ENCODE data around the gene ADAM10. TPM values are rescaled to one million over a fixed set of nuclear protein-coding genes. Genes with fewer than 3 reads are reported as not detected.

ADAM10 gene
- total and polyA plus RNA-seq, 2 of the 8 experiments (the other 6 are each of a cell fraction or from before 2014, with no cell fraction given) = 46.5 to 163 TPM

DNA sequence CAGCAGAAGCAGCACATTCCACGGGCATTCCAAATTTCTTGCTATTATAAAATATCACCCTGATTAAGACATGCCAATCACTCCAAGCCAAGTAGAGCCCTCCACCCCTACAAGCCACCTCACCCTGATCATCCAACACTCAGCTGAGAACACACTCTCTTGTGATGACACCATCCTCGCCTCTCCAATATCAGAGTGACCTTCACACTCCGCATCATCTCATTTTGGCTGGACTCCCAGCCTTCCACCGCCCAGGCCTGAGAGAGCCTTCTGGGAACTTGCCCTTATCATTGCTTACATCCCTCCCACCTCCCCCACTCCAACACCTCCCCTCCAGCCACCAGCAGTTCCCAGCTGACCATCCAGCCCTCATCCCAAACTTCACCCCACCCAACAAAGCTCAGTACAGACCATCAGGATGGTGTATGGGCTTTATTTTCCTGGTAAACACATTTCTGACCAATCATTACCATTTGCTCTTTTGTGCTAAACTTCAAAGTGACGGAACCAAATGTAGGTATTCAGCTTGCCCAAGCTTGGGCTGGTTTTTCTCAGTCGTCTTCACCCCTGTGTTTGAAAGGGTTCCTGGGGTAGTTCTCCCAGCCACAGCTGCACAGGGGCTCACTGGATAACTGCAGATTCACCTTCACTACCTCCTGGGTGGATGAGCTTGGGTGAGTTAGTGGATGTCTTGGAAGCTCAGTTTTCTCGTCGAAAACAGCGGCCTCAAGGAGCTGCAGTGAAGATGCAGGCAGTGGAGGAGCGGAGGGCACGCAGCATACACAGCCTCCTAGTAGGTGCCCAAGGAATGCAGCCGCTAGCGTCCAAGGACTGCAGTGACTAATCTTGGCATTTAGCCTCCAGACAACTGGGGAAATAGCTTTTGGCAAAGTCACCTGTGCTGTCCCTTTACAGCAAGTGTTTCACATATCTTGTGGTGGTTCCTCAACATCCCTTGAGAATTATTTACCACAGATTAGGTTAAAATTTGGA lies 202.6 kb downstream of the ADAM10 start:
- no peaks in the 10 kb centered on the region for H3K9me3 ChIP-seq (ENCODE audit: insufficient read depth in 2 of 2, low read depth in 1 of 2, low read length in 1 of 2)
- ChIA-PET POLR2A (ENCODE audit: partially characterized antibody) (no interaction called here), CTCF (ENCODE audit: partially characterized antibody) (interaction anchor here (0.7 to 1.7 kb wide), 2 partner anchors 24 to 326 kb away, joined by 4 read pairs; no protein-coding TSS in a partner anchor)
- peaks cover 0 to 1% (median under 1%) of the 10 kb centered on the region in 4 experiments; a peak in 3 of 7 replicates for H3K4me1 ChIP-seq (replicated peaks in 1 of 4; ENCODE audit: control insufficient read depth in 3 of 4, insufficient read depth in 4 of 4, low read length in 3 of 4)
- H4K20me1 ChIP-seq (replicated peaks in 1 of 2; ENCODE audit: control insufficient read depth in 1 of 2, insufficient read depth in 2 of 2, low read length in 2 of 2) = no peaks in the 10 kb centered on the region
- FAIRE-seq (no peak), DNase-seq (ENCODE audit: low read depth in 1 of 2, low spot score in 2 of 2) (no peak)
- 90% methylated on average over 11 of the region's 13 CpGs; no CpG with 5 or more reads in 1 of the 2 experiments for WGBS, 2 experiments (ENCODE audit: extremely low coverage in 1 of 2, insufficient coverage in 1 of 2, insufficient read length in 1 of 2, insufficient replicate concordance in 2 of 2, low coverage in 1 of 2, low lambda C conversion rate in 2 of 2, missing lambda C conversion rate in 1 of 2)
- no peak overlapping the region for H2BK15ac ChIP-seq (ENCODE audit: low read length)
- H3K56ac ChIP-seq (replicated peaks; ENCODE audit: insufficient read length, low read depth, low read length) = no peak overlapping the region
- no peaks in the 10 kb centered on the region for H3K36me3 ChIP-seq (ENCODE audit: control insufficient read depth in 2 of 4, insufficient read depth in 4 of 4, low read length in 3 of 4)
- no peak overlapping the region for H3K4me2 ChIP-seq (ENCODE audit: insufficient read depth in 1 of 2, low read depth in 2 of 2, low read length in 2 of 2)
- H3K23me2 ChIP-seq (ENCODE audit: low read depth, low read length) = 0 out of 2 replicates have a peak, but pooled peaks cover 2% of the 10 kb centered on the region
- no peak overlapping the region for H4K5ac ChIP-seq (ENCODE audit: insufficient read length, low read depth, low read length)
- H3K27ac ChIP-seq (ENCODE audit: low read depth, low read length) = no peak overlapping the region
- no peaks in the 10 kb centered on the region for H3K79me2 ChIP-seq (ENCODE audit: control insufficient read depth in 1 of 2, insufficient read depth in 2 of 2, low read length in 2 of 2)
- no peak overlapping the region for H2BK120ac ChIP-seq (replicated peaks; ENCODE audit: low read depth, low read length)
- H2AFZ ChIP-seq (ENCODE audit: low read length) = no peak overlapping the region
- H3K4me3 ChIP-seq (ENCODE audit: extremely low read depth in 1 of 4, insufficient read depth in 2 of 4, low read depth in 3 of 4, low read length in 4 of 4) = no peak overlapping the region
- no peak overlapping the region for H2BK20ac ChIP-seq (ENCODE audit: low read length)
- H3K18ac ChIP-seq (ENCODE audit: extremely low read depth, low read length) = no peak overlapping the region
- H3K79me1 ChIP-seq (ENCODE audit: low read depth, low read length) = no peaks in the 10 kb centered on the region
- H4K91ac ChIP-seq (replicated peaks; ENCODE audit: insufficient read length, low read length) = no peak overlapping the region
- H3K9ac ChIP-seq (replicated peaks in 1 of 4; ENCODE audit: extremely low read depth in 1 of 4, low read depth in 3 of 4, low read length in 3 of 4) = no peak overlapping the region
- no peak overlapping the region for H2AK5ac ChIP-seq (ENCODE audit: low read depth, low read length)
- H3K23ac ChIP-seq (ENCODE audit: insufficient read length) = no peak overlapping the region
- no peak overlapping the region for H2BK5ac ChIP-seq (ENCODE audit: low read depth, low read length)
- no peaks in the 10 kb centered on the region for H3K27me3 ChIP-seq (replicated peaks in 1 of 4; ENCODE audit: control insufficient read depth in 3 of 4, extremely low read depth in 1 of 4, insufficient read depth in 3 of 4, low read length in 3 of 4)
- H3K14ac ChIP-seq (ENCODE audit: insufficient read length) = no peak overlapping the region
- no peak overlapping the region for H4K8ac ChIP-seq (ENCODE audit: extremely low read depth, insufficient read depth, low read length)
- H2BK12ac ChIP-seq (ENCODE audit: low read depth, low read length) = no peak overlapping the region
- TF ChIP-seq, protein P1, sequence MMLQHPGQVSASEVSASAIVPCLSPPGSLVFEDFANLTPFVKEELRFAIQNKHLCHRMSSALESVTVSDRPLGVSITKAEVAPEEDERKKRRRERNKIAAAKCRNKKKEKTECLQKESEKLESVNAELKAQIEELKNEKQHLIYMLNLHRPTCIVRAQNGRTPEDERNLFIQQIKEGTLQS (IDR thresholded peaks at IDR 0.05; ENCODE audit: insufficient read depth, low read depth, low read length) = no peak
- TF ChIP-seq JUND (IDR thresholded peaks at IDR 0.05; ENCODE audit: low read length) = no peak
- TF ChIP-seq KDM4A (IDR thresholded peaks at IDR 0.05; ENCODE audit: low read depth, low read length, severe bottlenecking) = no peak
- TF ChIP-seq, protein P2, sequence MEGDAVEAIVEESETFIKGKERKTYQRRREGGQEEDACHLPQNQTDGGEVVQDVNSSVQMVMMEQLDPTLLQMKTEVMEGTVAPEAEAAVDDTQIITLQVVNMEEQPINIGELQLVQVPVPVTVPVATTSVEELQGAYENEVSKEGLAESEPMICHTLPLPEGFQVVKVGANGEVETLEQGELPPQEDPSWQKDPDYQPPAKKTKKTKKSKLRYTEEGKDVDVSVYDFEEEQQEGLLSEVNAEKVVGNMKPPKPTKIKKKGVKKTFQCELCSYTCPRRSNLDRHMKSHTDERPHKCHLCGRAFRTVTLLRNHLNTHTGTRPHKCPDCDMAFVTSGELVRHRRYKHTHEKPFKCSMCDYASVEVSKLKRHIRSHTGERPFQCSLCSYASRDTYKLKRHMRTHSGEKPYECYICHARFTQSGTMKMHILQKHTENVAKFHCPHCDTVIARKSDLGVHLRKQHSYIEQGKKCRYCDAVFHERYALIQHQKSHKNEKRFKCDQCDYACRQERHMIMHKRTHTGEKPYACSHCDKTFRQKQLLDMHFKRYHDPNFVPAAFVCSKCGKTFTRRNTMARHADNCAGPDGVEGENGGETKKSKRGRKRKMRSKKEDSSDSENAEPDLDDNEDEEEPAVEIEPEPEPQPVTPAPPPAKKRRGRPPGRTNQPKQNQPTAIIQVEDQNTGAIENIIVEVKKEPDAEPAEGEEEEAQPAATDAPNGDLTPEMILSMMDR (IDR thresholded peaks at IDR 0.05; ENCODE audit: control extremely low read depth in 1 of 3, insufficient read depth in 1 of 3, low read depth in 1 of 3, low read length in 3 of 3) = no peak
- no peak for TF ChIP-seq GTF2F1 (IDR thresholded peaks at IDR 0.05; ENCODE audit: borderline replicate concordance, low read depth, low read length)
- H3K4ac ChIP-seq (replicated peaks; ENCODE audit: insufficient read length, low read depth, low read length) = no peak overlapping the region

Measured in H1 (cell line).